K562 (cell line): ENCODE results near the gene PCSK6. TPM values are rescaled to one million over a fixed set of nuclear protein-coding genes. Genes with fewer than 3 reads are reported as not detected.
A peak's percentile ranks its signal among the peaks of the same experiment; 100 is the strongest.

Experiments
- ATAC-seq: fragments of 200-7000 bp; cut with Tn5 transposase; 3 replicates; pipeline ENCODE4 v1.9.1; 2020; ENCODE audit warnings: moderate library complexity
- BruUV-seq: library from RNA; stranded (reverse); fragments of 400-500 nt; replicated peaks from 2 replicates; lab custom pipeline; 2021; lab: Mats Ljungman, UMichigan
- CTCF ChIA-PET: fragments of 300-600 bp; formaldehyde crosslinking; extraction: SDS; loops from one replicate; lab custom pipeline; 2021; ENCODE audit warnings: low intra/inter-chr PET ratio; lab: Yijun Ruan, JAX
- POLR2A ChIA-PET: fragments of 300-600, 350-650 bp; sonication (Branson Sonifier 250); formaldehyde crosslinking; extraction: SDS; loops from one replicate; lab custom pipeline; 2021; ENCODE audit warnings: antibody characterized with exemption, inconsistent platforms; lab: Yijun Ruan, JAX
- DNase-seq, 4 experiments: peaks; one replicate each; pipeline versions ENCODE4 v3.0.0 to v3.0.0-alpha.2; 2011 to 2018; ENCODE audit warnings: low spot score in 3 of 4, mixed read lengths in 3 of 4; ENCODE audit errors: extremely low read depth in 1 of 4
- FAIRE-seq: peaks from 2 replicates; lab custom pipeline; 2011; peaks lifted over from hg19 to GRCh38; lab: Jason Lieb, UNC
- H2AFZ ChIP-seq: 2 replicates; pipeline ENCODE4 v1.6.0; 2011; ENCODE audit warnings: low read depth, low read length, control low read depth, inconsistent platforms
- H3K27ac ChIP-seq: fragments of 200-600 bp; 3 replicates; pipeline ENCODE4 v1.8.0; 2011; ENCODE audit warnings: low read depth, mild to moderate bottlenecking, control low read depth, inconsistent platforms, low read length, moderate library complexity, mixed read lengths; ENCODE audit errors: extremely low read depth
- H3K27me3 ChIP-seq, 2 experiments: fragments of 300-600 bp in 1 of 2; 2 replicates in 1 of 2; 3 replicates in 1 of 2; pipeline versions ENCODE4 v1.6.0 to v1.8.0; 2011; ENCODE audit warnings: inconsistent platforms in 2 of 2, low read length in 2 of 2, mild to moderate bottlenecking in 1 of 2, mixed read lengths in 1 of 2, moderate library complexity in 1 of 2; ENCODE audit not compliant: control insufficient read depth in 2 of 2, insufficient read depth in 2 of 2
- H3K36me3 ChIP-seq: fragments of 300-600 bp; 3 replicates; pipeline ENCODE4 v1.8.0; 2011; ENCODE audit warnings: mild to moderate bottlenecking, low read length, inconsistent platforms; ENCODE audit not compliant: control insufficient read depth, insufficient read depth
- H3K4me1 ChIP-seq, 2 experiments: fragments of 200-600 bp in 1 of 2; replicated peaks in 1 of 2; 2 replicates in 1 of 2; 3 replicates in 1 of 2; pipeline versions ENCODE4 v1.5.1 to v1.8.0; 2011; ENCODE audit warnings: inconsistent platforms in 2 of 2, low read length in 2 of 2, mild to moderate bottlenecking in 1 of 2, mixed read lengths in 1 of 2, moderate library complexity in 1 of 2; ENCODE audit not compliant: control insufficient read depth in 2 of 2, insufficient read depth in 2 of 2
- H3K4me2 ChIP-seq: 2 replicates; pipeline ENCODE4 v1.6.1; 2011; ENCODE audit warnings: low read length, control low read depth, inconsistent platforms, mixed read lengths; ENCODE audit not compliant: insufficient read depth
- H3K4me3 ChIP-seq: fragments of 200-600 bp; sonication (generic), shearing (Covaris generic); 2 replicates; pipeline ENCODE4 v1.5.1; 2016; ENCODE audit warnings: control low read depth, inconsistent platforms
- H3K79me2 ChIP-seq: fragments of 200-600 bp; 3 replicates; pipeline ENCODE4 v1.8.0; 2011; ENCODE audit warnings: low read length, inconsistent platforms; ENCODE audit not compliant: control insufficient read depth, insufficient read depth
- H3K9ac ChIP-seq, 2 experiments: 2 replicates each; pipeline versions ENCODE4 v1.6.0 to v1.6.1; 2011; ENCODE audit warnings: low read depth in 2 of 2, low read length in 2 of 2, control low read depth in 1 of 2, inconsistent platforms in 1 of 2, mild to moderate bottlenecking in 1 of 2, mixed read lengths in 1 of 2; ENCODE audit not compliant: insufficient read depth in 1 of 2
- H3K9me1 ChIP-seq: one replicate; pipeline ENCODE4 v1.6.0; 2011; ENCODE audit warnings: inconsistent platforms, mild to moderate bottlenecking, low read length, moderate library complexity; ENCODE audit not compliant: control insufficient read depth, insufficient read depth
- H3K9me3 ChIP-seq: replicated peaks from 2 replicates; pipeline ENCODE4 v1.5.1; 2011; ENCODE audit warnings: low read depth, low read length, inconsistent platforms; ENCODE audit not compliant: control insufficient read depth, insufficient read depth
- H4K20me1 ChIP-seq: replicated peaks from 2 replicates; pipeline ENCODE4 v1.6.1; 2011; ENCODE audit warnings: low read length, inconsistent platforms, mixed read lengths; ENCODE audit not compliant: control insufficient read depth, insufficient read depth
- CREM ChIP-seq: IDR thresholded peaks from 2 replicates; pipeline ENCODE4 v1.6.1; 2014; ENCODE audit warnings: antibody characterized with exemption, low read depth
- CTCF ChIP-seq, 3 experiments: IDR thresholded peaks in 2 of 3; conservative IDR thresholded peaks in 1 of 3; 2 replicates each; pipeline ENCODE4 v1.5.1; 2011 to 2012; ENCODE audit warnings: low read length in 3 of 3, mild to moderate bottlenecking in 3 of 3, control low read depth in 2 of 3, improper control_type of control experiment in 1 of 3, inconsistent platforms in 1 of 3, low read depth in 1 of 3, mixed read lengths in 1 of 3, moderate library complexity in 1 of 3; ENCODE audit not compliant: insufficient read depth in 2 of 3
- CTCFL ChIP-seq: IDR thresholded peaks from 2 replicates; pipeline ENCODE4 v1.6.1; 2011; ENCODE audit warnings: borderline replicate concordance, low read depth, mild to moderate bottlenecking, moderate library complexity, low read length; ENCODE audit not compliant: insufficient read depth, poor library complexity, severe bottlenecking
- ETS1 ChIP-seq: conservative IDR thresholded peaks from 2 replicates; pipeline ENCODE4 v1.6.1; 2011; ENCODE audit warnings: low read depth, mild to moderate bottlenecking, low read length; ENCODE audit not compliant: control insufficient read depth
- FOXK1 ChIP-seq: sonication (generic); formaldehyde crosslinking; IDR thresholded peaks from 2 replicates; pipeline ENCODE4 v1.8.0; 2022; ENCODE audit warnings: missing genetic modification reagents, mild to moderate bottlenecking, borderline replicate concordance
- NRF1 ChIP-seq, 2 experiments: fragments of 450-650 bp; IDR thresholded peaks in 1 of 2; conservative IDR thresholded peaks in 1 of 2; 2 replicates each; pipeline ENCODE4 v1.6.1; 2014; ENCODE audit warnings: mild to moderate bottlenecking in 2 of 2
- PCBP1 ChIP-seq: fragments of 200-400 bp; formaldehyde crosslinking; IDR thresholded peaks from 2 replicates; pipeline ENCODE4 v1.6.1; 2018; ENCODE audit warnings: mild to moderate bottlenecking, low read depth, low read length; ENCODE audit not compliant: poor library complexity, severe bottlenecking
- RAD21 ChIP-seq, 2 experiments: fragments of 250-450 bp in 1 of 2; fragments of 450-650 bp in 1 of 2; sonication (Bioruptor Pico) in 1 of 2; formaldehyde crosslinking in 1 of 2; IDR thresholded peaks in 1 of 2; conservative IDR thresholded peaks in 1 of 2; 2 replicates each; pipeline versions ENCODE4 v1.4.0 to v1.8.0; 2020 to 2022; ENCODE audit warnings: mild to moderate bottlenecking in 2 of 2, moderate library complexity in 1 of 2
- RHOXF2B ChIP-seq: fragments of 250-450 bp; sonication (Bioruptor Pico); conservative IDR thresholded peaks from 2 replicates; pipeline ENCODE4 v1.5.1; 2021
- SAP30 ChIP-seq: fragments of 200-600 bp; sonication (generic); IDR thresholded peaks from 2 replicates; pipeline ENCODE4 v1.6.1; 2012; ENCODE audit warnings: borderline replicate concordance, low read depth, mild to moderate bottlenecking, moderate library complexity, low read length, control low read depth, inconsistent platforms; ENCODE audit not compliant: insufficient read depth, poor library complexity, severe bottlenecking
- ZBTB43 ChIP-seq: sonication (generic); formaldehyde crosslinking; IDR thresholded peaks from 2 replicates; pipeline ENCODE4 v1.8.0; 2023; ENCODE audit warnings: mild to moderate bottlenecking, missing genetic modification reagents
- ZNF124 ChIP-seq: sonication (generic); formaldehyde crosslinking; IDR thresholded peaks from 2 replicates; pipeline ENCODE4 v1.8.1; 2022; ENCODE audit warnings: missing genetic modification reagents
- WGBS: fragments of 100-300 bp; shearing (Covaris generic); methylation state at CpG from one replicate; pipeline ENCODE4 v1.1.6; 2016; ENCODE audit warnings: low coverage, mixed read lengths; ENCODE audit not compliant: insufficient coverage; ENCODE audit errors: missing lambda C conversion rate; 5-methylcytosine and 5-hydroxymethylcytosine counted together
- in situ Hi-C: fragments of 300-500 bp; cut with MboI; formaldehyde crosslinking; loops from 4 replicates; pipeline ENCODE4 v1.15.0; 2018; ENCODE audit warnings: inconsistent platforms, mixed read lengths
- intact Hi-C: fragments of 100-400 bp; cut with micrococcal nuclease; formaldehyde crosslinking; loops from 2 replicates; pipeline ENCODE4 v1.14.2; 2022
- polyA plus RNA-seq, 8 experiments: library from polyadenylated mRNA; depleted of rRNA in 4 of 8; stranded (reverse) in 5 of 8; unstranded in 3 of 8; fragments of >200 nt; fragmentation: Nextera tagmentation in 2 of 8; fragmentation: Illumina TruSeq in 1 of 8; extraction: Ambion mirVana in 2 of 8; extraction: Trizol in 1 of 8; gene quantifications; 2 replicates each; pipeline versions ENCODE4 v1.2.1 to v1.2.3, GENCODE V29; 2011 to 2014; ENCODE audit warnings: inconsistent platforms in 1 of 8, missing spikeins in 1 of 8
- total RNA-seq, 7 experiments: library from RNA; depleted of rRNA in 6 of 7; stranded (reverse); fragments of >200 nt in 6 of 7; fragmentation: Illumina TruSeq in 2 of 7; extraction: Trizol in 2 of 7; gene quantifications; 2 replicates each; pipeline versions ENCODE4 v1.2.1 to v1.2.3, GENCODE V29; 2011 to 2021; ENCODE audit warnings: low replicate concordance in 1 of 7

Gene PCSK6
- total and polyA plus RNA-seq, 9 of the 15 experiments (the other 6 are each of a cell fraction or from before 2014, with no cell fraction given): 2.2 to 32.6 (median 14.5) TPM

GRCh38 chr15:101256757-101257156, 232.8 kb downstream of the PCSK6 start:
- H3K27ac ChIP-seq: no peak overlapping the region
- no peaks in the 10 kb centered on the region for H3K36me3 ChIP-seq
- CTCF ChIA-PET: interaction anchor here (3.9 to 5.1 kb wide), 2 partner anchors 168 to 240 kb away, joined by 29 to 47 read pairs; no protein-coding TSS in a partner anchor
- peaks cover 12 to 18% of the 10 kb centered on the region in 2 experiments for H3K4me1 ChIP-seq
- no TSS peak for BruUV-seq
- no peak for TF ChIP-seq NRF1 (conservative IDR thresholded peaks at IDR 0.05 in 1 of 2, IDR thresholded peaks at IDR 0.05 in 1 of 2)
- no peak for TF ChIP-seq SAP30
- peak in 1 of 2 experiments; percentile 30; a peak in 1 of 4 replicates for TF ChIP-seq RAD21 (CRISPR knock-in tag; conservative IDR thresholded peaks at IDR 0.05 in 1 of 2, IDR thresholded peaks at IDR 0.05 in 1 of 2)
- peak; percentile 41 to 51 (median 50); a peak in 4 of 6 replicates for TF ChIP-seq CTCF (IDR thresholded peaks at IDR 0.05 in 2 of 3, conservative IDR thresholded peaks at IDR 0.05 in 1 of 3; ENCODE audit: insufficient read depth in 2 of 3, low read depth in 1 of 3, low read length in 3 of 3)
- no peak for TF ChIP-seq RHOXF2B (CRISPR knock-in tag)
- no peak for TF ChIP-seq CREM
- no peak for TF ChIP-seq ZNF124 (CRISPR knock-in tag)
- peak; percentile 16 for TF ChIP-seq CTCFL
- no peak for TF ChIP-seq PCBP1
- no peak for TF ChIP-seq ETS1
- no peak for TF ChIP-seq ZBTB43
- TF ChIP-seq FOXK1 (CRISPR knock-in tag): no peak
- TF ChIP-seq, all 486 proteins: peak for 3
- intact Hi-C loops: loop anchor here (5.0 to 10.0 kb wide), 2 partner anchors 339 to 632 kb away; partner anchors contain the start of gene LRRK1
- H3K27me3 ChIP-seq: peaks cover 0 to 3% of the 10 kb centered on the region in 2 experiments; a peak in 1 of 5 replicates
- H4K20me1 ChIP-seq: peaks cover 5% of the 10 kb centered on the region; the same call in 1 of the 2 replicates
- H3K4me2 ChIP-seq: no peak overlapping the region
- WGBS: 72% methylated on average over 5 of the region's 6 CpGs
- POLR2A ChIA-PET: no interaction called here
- H3K4me3 ChIP-seq: no peak overlapping the region
- H3K9ac ChIP-seq: no peak overlapping the region
- no peak for ATAC-seq
- in situ Hi-C loops: loop anchor here (5.0 to 25.0 kb wide), 4 partner anchors 169 to 619 kb away; partner anchors contain the start of gene LRRK1
- no peak for FAIRE-seq
- no peaks in the 10 kb centered on the region for H3K9me1 ChIP-seq
- no peaks in the 10 kb centered on the region for H3K9me3 ChIP-seq
- no peak for DNase-seq
- no peak overlapping the region for H2AFZ ChIP-seq
- H3K79me2 ChIP-seq: no peaks in the 10 kb centered on the region
